LNCAP (cell line): ENCODE measurements around the gene ERF.

Experiments
- CTCF ChIP-seq: fragments of 450-650 bp; IDR thresholded peaks from 2 replicates; pipeline ENCODE4 v1.5.1; 2017; ENCODE audit warnings: mild to moderate bottlenecking

ERF gene

GRCh38 chr19:42242069-42242511 is 12.8 kb downstream of the ERF start:
- no peak for TF ChIP-seq CTCF

GRCh38 chr19:42241279-42241678 is 13.6 kb downstream of the ERF start:
- TF ChIP-seq CTCF: no peak

GRCh38 chr19:42239544-42240220 is 15.2 kb downstream of the ERF start:
- TF ChIP-seq CTCF: no peak

GRCh38 chr19:42235181-42235580 is 19.7 kb downstream of the ERF start:
- no peak for TF ChIP-seq CTCF

GRCh38 chr19:42234364-42234763 is 20.6 kb downstream of the ERF start:
- TF ChIP-seq CTCF: no peak

- TF ChIP-seq CTCF: no peak
These were observed 21.1 kb downstream of the ERF start for GRCh38 chr19:42233678-42234292.

GRCh38 chr19:42233106-42233505 is 21.8 kb downstream of the ERF start:
- no peak for TF ChIP-seq CTCF
